Neuronal stem cell (in vitro differentiated cells): Measurements from ENCODE around the gene CTNNA3.

Source experiments
- DNase-seq: peaks from one replicate; pipeline ENCODE4 v3.0.0-alpha.2; 2013; ENCODE audit warnings: low spot score
- H2AFZ ChIP-seq: one replicate; pipeline ENCODE4 v1.6.1; 2013; ENCODE audit warnings: mild to moderate bottlenecking, low read length, inconsistent platforms
- H2AK5ac ChIP-seq: 2 replicates; pipeline ENCODE4 v1.6.1; 2013; ENCODE audit warnings: low read depth, mild to moderate bottlenecking, inconsistent platforms, low read length, moderate library complexity, mixed read lengths
- H2BK120ac ChIP-seq: 2 replicates; pipeline ENCODE4 v1.6.1; 2013; ENCODE audit warnings: low read depth, mild to moderate bottlenecking, inconsistent platforms, low read length, moderate library complexity, mixed read lengths
- H2BK12ac ChIP-seq: one replicate; pipeline ENCODE4 v1.6.1; 2013; ENCODE audit warnings: low read length, inconsistent platforms
- H2BK15ac ChIP-seq: 2 replicates; pipeline ENCODE4 v1.6.1; 2013; ENCODE audit warnings: mild to moderate bottlenecking, low read length, inconsistent platforms, mixed read lengths
- H2BK5ac ChIP-seq: one replicate; pipeline ENCODE4 v1.6.1; 2013; ENCODE audit warnings: inconsistent platforms, mild to moderate bottlenecking, low read length, moderate library complexity
- H3K14ac ChIP-seq: one replicate; pipeline ENCODE4 v1.6.1; 2013; ENCODE audit warnings: low read length, inconsistent platforms
- H3K18ac ChIP-seq: 2 replicates; pipeline ENCODE4 v1.6.1; 2013; ENCODE audit warnings: low read length, inconsistent platforms
- H3K23ac ChIP-seq: 2 replicates; pipeline ENCODE4 v1.6.1; 2013; ENCODE audit warnings: low read depth, mild to moderate bottlenecking, mixed read lengths, low read length, inconsistent platforms; ENCODE audit not compliant: poor library complexity
- H3K27ac ChIP-seq: replicated peaks from 3 replicates; pipeline ENCODE4 v1.5.1; 2013; ENCODE audit warnings: low read length, inconsistent platforms
- H3K27me3 ChIP-seq, 3 experiments: 2 replicates each; pipeline ENCODE4 v1.6.1; 2013; ENCODE audit warnings: low read length in 3 of 3, mild to moderate bottlenecking in 2 of 3, inconsistent platforms in 1 of 3, low read depth in 1 of 3, mixed read lengths in 1 of 3, moderate library complexity in 1 of 3; ENCODE audit not compliant: control insufficient read depth in 3 of 3, insufficient read depth in 3 of 3
- H3K36me3 ChIP-seq, 2 donors: replicated peaks in 1 of 2; 2 replicates each; pipeline ENCODE4 v1.6.1; 2013; ENCODE audit warnings: low read length in 2 of 2; ENCODE audit not compliant: control insufficient read depth in 2 of 2, insufficient read depth in 2 of 2
- H3K4ac ChIP-seq: 2 replicates; pipeline ENCODE4 v1.6.1; 2013; ENCODE audit warnings: inconsistent platforms, mild to moderate bottlenecking, low read length, moderate library complexity
- H3K4me1 ChIP-seq, 2 donors: 1 replicate in 1 of 2; 2 replicates in 1 of 2; pipeline ENCODE4 v1.6.1; 2013; ENCODE audit warnings: low read length in 2 of 2, low read depth in 1 of 2; ENCODE audit not compliant: control insufficient read depth in 2 of 2, insufficient read depth in 1 of 2
- H3K4me2 ChIP-seq: one replicate; pipeline ENCODE4 v1.6.1; 2013; ENCODE audit warnings: mild to moderate bottlenecking, low read length, inconsistent platforms; ENCODE audit not compliant: insufficient read depth, poor library complexity, severe bottlenecking
- H3K4me3 ChIP-seq, 2 donors: 2 replicates each; pipeline ENCODE4 v1.5.1; 2013; ENCODE audit warnings: low read length in 2 of 2, mild to moderate bottlenecking in 2 of 2, inconsistent platforms in 1 of 2, moderate library complexity in 1 of 2
- H3K79me1 ChIP-seq: one replicate; pipeline ENCODE4 v1.6.1; 2013; ENCODE audit warnings: low read depth, mild to moderate bottlenecking, inconsistent platforms, low read length, moderate library complexity
- H3K9ac ChIP-seq: one replicate; pipeline ENCODE4 v1.6.1; 2013; ENCODE audit warnings: mild to moderate bottlenecking, low read depth, low read length, inconsistent platforms; ENCODE audit not compliant: poor library complexity
- H3K9me3 ChIP-seq, 2 donors: replicated peaks in 1 of 2; 2 replicates each; pipeline versions ENCODE3 to v1.6.1; 2013; ENCODE audit warnings: low read length in 2 of 2, mild to moderate bottlenecking in 2 of 2, inconsistent platforms in 1 of 2, low read depth in 1 of 2, mixed read lengths in 1 of 2, moderate library complexity in 1 of 2; ENCODE audit not compliant: control insufficient read depth in 2 of 2, insufficient read depth in 1 of 2
- H4K8ac ChIP-seq: one replicate; pipeline ENCODE4 v1.6.1; 2013; ENCODE audit warnings: low read depth, mild to moderate bottlenecking, inconsistent platforms, low read length, moderate library complexity
- H4K91ac ChIP-seq: one replicate; pipeline ENCODE4 v1.6.1; 2013; ENCODE audit warnings: low read length, low read depth, mild to moderate bottlenecking, inconsistent platforms; ENCODE audit not compliant: poor library complexity
- WGBS, 2 donors: extraction: QIAGEN DNeasy Blood & Tissue Kit; methylation state at CpG; one replicate each; pipeline ENCODE4 v1.1.7; 2013; ENCODE audit warnings: missing lambda C conversion rate in 2 of 2, mixed read lengths in 1 of 2; ENCODE audit not compliant: insufficient read length in 2 of 2, insufficient replicate concordance in 1 of 2; ENCODE audit errors: extremely low coverage in 2 of 2; 5-methylcytosine and 5-hydroxymethylcytosine counted together

The CTNNA3 gene

GRCh38 chr10:67629461-67629971, 66.5 kb downstream of the CTNNA3 start:
- no peak overlapping the region for H4K91ac ChIP-seq
- H3K23ac ChIP-seq: no peak overlapping the region
- H2BK12ac ChIP-seq: no peak overlapping the region
- no peak overlapping the region for H3K4me3 ChIP-seq
- H4K8ac ChIP-seq: no peak overlapping the region
- no peak overlapping the region for H3K18ac ChIP-seq
- H3K27ac ChIP-seq: no peak overlapping the region
- no peak overlapping the region for H3K14ac ChIP-seq
- no peak overlapping the region for H2BK15ac ChIP-seq
- H3K4me1 ChIP-seq: peaks cover 8 to 11% of the 10 kb centered on the region in 2 donors
- no peak overlapping the region for H3K9ac ChIP-seq
- no peaks in the 10 kb centered on the region for H3K27me3 ChIP-seq
- H3K9me3 ChIP-seq: peaks cover 0 to 14% of the 10 kb centered on the region in 2 donors
- no peak overlapping the region for H3K4ac ChIP-seq
- H2AK5ac ChIP-seq: no peak overlapping the region
- no peak for DNase-seq
- H2AFZ ChIP-seq: peak overlapping the region; percentile 75
- H2BK5ac ChIP-seq: no peak overlapping the region
- H3K79me1 ChIP-seq: peaks cover 3% of the 10 kb centered on the region
- H2BK120ac ChIP-seq: no peak overlapping the region
- H3K4me2 ChIP-seq: no peak overlapping the region
- H3K36me3 ChIP-seq: no peaks in the 10 kb centered on the region

GRCh38 chr10:67622984-67623383, 73.0 kb downstream of the CTNNA3 start:
- no peaks in the 10 kb centered on the region for H3K27me3 ChIP-seq

GRCh38 chr10:67622511-67622910, 73.5 kb downstream of the CTNNA3 start:
- Histone ChIP-seq H2BK5ac (no peak overlapping the region), H3K4me2 (no peak overlapping the region), H2BK15ac (no peak overlapping the region), H2BK120ac (no peak overlapping the region), H3K18ac (no peak overlapping the region), H3K4ac (no peak overlapping the region), H3K9ac (no peak overlapping the region), H4K8ac (no peak overlapping the region), H3K79me1 (peaks cover 3% of the 10 kb centered on the region), H3K36me3 (no peaks in the 10 kb centered on the region), H2AFZ (no peak overlapping the region), H2BK12ac (no peak overlapping the region), H3K4me3 (no peak overlapping the region), H4K91ac (no peak overlapping the region), H3K9me3 (peaks cover 0 to 4% of the 10 kb centered on the region in 2 donors), H2AK5ac (no peak overlapping the region), H3K14ac (no peak overlapping the region), H3K23ac (no peak overlapping the region), H3K27ac (no peak overlapping the region), H3K27me3 (no peaks in the 10 kb centered on the region), H3K4me1 (no peaks in the 10 kb centered on the region)
- DNase-seq: no peak
- WGBS, 2 donors: no CpG with 5 or more reads among the region's 1 CpG

More at GRCh38 chr10:67622984-67623383, 73.0 kb downstream of the CTNNA3 start:
- Histone ChIP-seq H2BK120ac (no peak overlapping the region), H3K9ac (no peak overlapping the region), H3K27ac (no peak overlapping the region), H3K4me1 (no peaks in the 10 kb centered on the region), H3K23ac (no peak overlapping the region), H3K4me2 (no peak overlapping the region), H2AK5ac (no peak overlapping the region), H3K9me3 (peaks cover 0 to 4% of the 10 kb centered on the region in 2 donors), H4K8ac (no peak overlapping the region), H3K18ac (no peak overlapping the region), H2BK5ac (no peak overlapping the region), H3K79me1 (peaks cover 3% of the 10 kb centered on the region), H4K91ac (no peak overlapping the region), H3K36me3 (no peaks in the 10 kb centered on the region), H2AFZ (no peak overlapping the region), H2BK12ac (no peak overlapping the region), H3K14ac (no peak overlapping the region), H3K4me3 (no peak overlapping the region), H3K4ac (no peak overlapping the region), H2BK15ac (no peak overlapping the region)
- DNase-seq: no peak
- no CpG with 5 or more reads among the region's 1 CpG for WGBS, 2 donors

- Histone ChIP-seq H2BK15ac (no peak overlapping the region), H3K23ac (no peak overlapping the region), H4K8ac (no peak overlapping the region), H3K27ac (no peak overlapping the region), H3K4ac (no peak overlapping the region), H2BK12ac (no peak overlapping the region), H3K36me3 (no peaks in the 10 kb centered on the region), H3K14ac (no peak overlapping the region), H3K4me3 (no peak overlapping the region), H3K27me3 (no peaks in the 10 kb centered on the region), H3K4me1 (no peaks in the 10 kb centered on the region), H3K9ac (no peak overlapping the region), H3K4me2 (no peak overlapping the region), H2BK5ac (no peak overlapping the region), H3K18ac (no peak overlapping the region), H2AFZ (no peak overlapping the region), H2BK120ac (no peak overlapping the region), H3K9me3 (no peaks in the 10 kb centered on the region), H4K91ac (no peak overlapping the region), H2AK5ac (no peak overlapping the region), H3K79me1 (no peaks in the 10 kb centered on the region)
- no CpG with 5 or more reads among the region's 3 CpGs for WGBS, 2 donors
- DNase-seq: no peak
Observed at GRCh38 chr10:67621834-67622233, 74.2 kb downstream of the CTNNA3 start.
